Memory B cell (primary cell): ENCODE results near the gene MBD3L3.
"Not testable (repeated sequence)": the region's sequence is repeated elsewhere in the genome, so short reads cannot be mapped to it uniquely, and the experiment has no call there.

Experiments
- ATAC-seq: fragments of 150-1000 bp; cut with Tn5 transposase; 2 replicates; pipeline ENCODE4 v1.10.0; 2021; ENCODE audit warnings: low read depth, mild to moderate bottlenecking, moderate library complexity
- DNase-seq, 2 donors: peaks; one replicate each; pipeline ENCODE4 v3.0.0; 2022; ENCODE audit warnings: low spot score in 2 of 2
- H3K27ac Mint-ChIP-seq: one replicate; pipeline ENCODE4 v1.8.0; 2022; ENCODE audit warnings: mild to moderate bottlenecking, moderate library complexity, mixed read lengths
- H3K27me3 Mint-ChIP-seq: one replicate; pipeline ENCODE4 v1.8.0; 2022; ENCODE audit warnings: mixed read lengths
- H3K36me3 Mint-ChIP-seq: one replicate; pipeline ENCODE4 v1.8.0; 2022; ENCODE audit warnings: mild to moderate bottlenecking, mixed read lengths
- H3K4me1 Mint-ChIP-seq: one replicate; pipeline ENCODE4 v1.8.0; 2022; ENCODE audit warnings: mixed read lengths
- H3K4me3 Mint-ChIP-seq: one replicate; pipeline ENCODE4 v1.8.0; 2022; ENCODE audit warnings: mild to moderate bottlenecking, moderate library complexity, mixed read lengths
- H3K9me3 Mint-ChIP-seq: one replicate; pipeline ENCODE4 v1.8.0; 2022; ENCODE audit warnings: mixed read lengths

Gene MBD3L3

DNA sequence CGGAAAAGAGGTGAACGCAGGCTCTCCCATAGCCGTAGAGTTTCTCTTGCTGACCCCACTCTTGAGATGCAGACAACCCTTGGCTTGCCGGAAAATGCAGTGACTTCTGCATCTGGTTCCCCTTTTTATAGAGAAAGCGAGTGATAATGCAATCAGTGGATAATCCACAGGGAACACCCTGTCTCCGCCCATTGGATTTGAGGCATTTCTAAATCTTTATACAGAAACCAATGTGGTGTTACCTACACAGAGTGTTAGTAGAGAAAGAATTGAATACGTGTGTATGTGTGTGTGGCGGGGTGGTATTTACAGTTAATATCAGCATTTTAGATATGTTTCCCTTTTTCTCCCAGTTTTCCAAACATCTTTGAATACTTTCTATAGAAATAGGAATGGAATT lies at the start of gene MBD3L3:
TSS of gene MBD3L3 (minus strand) at position 101 of the 400 bp plus-strand sequence. CDS start at position 30, 71 bp downstream.
- H3K27ac Mint-ChIP-seq, ATAC-seq, DNase-seq, H3K36me3 Mint-ChIP-seq, H3K27me3 Mint-ChIP-seq, H3K4me1 Mint-ChIP-seq, H3K9me3 Mint-ChIP-seq, H3K4me3 Mint-ChIP-seq: not testable (repeated sequence)

DNA sequence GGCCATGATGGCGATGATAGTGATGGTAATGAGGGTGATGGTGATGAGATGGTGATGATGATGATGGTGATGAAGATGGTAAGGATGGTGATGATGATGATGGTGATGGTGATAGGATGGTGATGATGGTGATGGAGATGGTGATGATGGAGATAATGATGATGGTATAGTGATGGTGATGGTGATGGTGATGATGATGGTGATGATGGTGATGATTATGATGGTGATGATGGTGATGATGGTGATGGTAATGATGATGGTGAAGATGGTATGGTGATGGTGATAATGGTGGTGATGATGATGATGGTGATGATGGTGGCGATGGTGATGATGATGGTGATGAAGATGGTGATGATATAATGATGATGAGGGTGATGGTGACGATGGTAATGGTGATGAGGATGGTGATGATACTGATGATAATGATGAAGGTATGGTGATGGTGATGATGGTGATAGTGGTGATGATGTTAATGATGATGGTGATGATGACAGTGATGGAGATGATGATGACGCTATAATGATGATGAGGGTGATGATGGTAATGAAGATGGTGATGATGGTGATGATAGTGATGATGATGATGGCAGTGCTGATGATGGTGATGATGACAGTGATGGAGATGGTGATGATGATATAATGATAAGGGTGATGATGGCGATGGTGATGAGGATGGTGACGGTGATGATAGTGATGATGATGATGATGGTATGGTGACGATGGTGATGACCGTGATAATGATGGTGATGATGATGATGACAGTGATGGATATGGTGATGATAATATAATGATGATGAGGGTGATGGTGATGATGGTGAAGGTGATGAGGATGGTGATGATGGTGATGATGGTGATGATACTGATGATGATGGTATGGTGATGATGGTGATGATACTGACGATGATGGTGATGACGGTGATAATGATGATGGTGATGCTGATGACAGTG lies 48.5 kb upstream of the MBD3L3 start:
- ATAC-seq (no peak), DNase-seq (no peak)
- Mint-ChIP-seq H3K27ac (no peak overlapping the region), H3K4me3 (no peak overlapping the region), H3K27me3 (peaks cover 1% of the 10 kb centered on the region), H3K9me3 (no peaks in the 10 kb centered on the region), H3K4me1 (no peaks in the 10 kb centered on the region), H3K36me3 (no peaks in the 10 kb centered on the region)

DNA sequence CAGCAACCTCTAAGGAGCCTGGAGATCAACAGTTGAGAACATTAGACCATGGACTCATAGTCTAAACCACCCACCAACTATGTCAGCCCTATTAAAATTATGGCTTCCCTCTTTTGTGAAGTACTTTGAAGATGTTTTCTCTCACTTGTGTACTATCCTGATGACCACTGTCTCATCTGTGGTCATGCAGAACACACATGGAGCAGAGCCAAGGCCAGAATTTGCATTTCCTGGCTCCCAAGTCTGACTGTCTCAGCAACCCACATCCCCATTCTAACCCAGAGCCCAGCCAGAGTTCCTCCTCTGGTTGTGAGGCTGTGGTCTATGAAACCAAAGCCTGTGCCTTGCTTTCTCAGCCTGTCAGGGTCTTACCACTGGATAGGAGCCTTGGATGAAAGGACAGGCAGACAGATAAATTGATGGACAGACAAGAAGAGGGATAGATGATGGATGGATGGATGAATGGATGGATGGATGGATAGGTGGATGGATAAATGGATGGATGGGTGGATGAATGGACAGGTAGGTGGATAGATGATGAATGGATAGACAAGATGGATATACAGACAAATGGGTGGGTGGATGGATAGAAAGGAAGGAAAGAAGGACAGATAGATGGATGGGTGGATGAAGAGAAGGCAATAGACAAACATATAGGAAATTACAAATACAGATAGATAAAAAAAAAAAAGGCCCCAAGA lies 46.4 kb upstream of the MBD3L3 start:
- ATAC-seq (no peak), DNase-seq (no peak)
- no peak overlapping the region for H3K4me3 Mint-ChIP-seq
- no peaks in the 10 kb centered on the region for H3K4me1 Mint-ChIP-seq
- H3K27me3 Mint-ChIP-seq = no peaks in the 10 kb centered on the region
- H3K9me3 Mint-ChIP-seq = no peaks in the 10 kb centered on the region
- no peaks in the 10 kb centered on the region for H3K36me3 Mint-ChIP-seq
- no peak overlapping the region for H3K27ac Mint-ChIP-seq

GRCh38 chr19:7101498-7102253 lies 43.2 kb upstream of the MBD3L3 start:
- DNase-seq (no peak), ATAC-seq (no peak)
- Mint-ChIP-seq H3K4me1 (peaks cover 3% of the 10 kb centered on the region), H3K9me3 (peaks cover 9% of the 10 kb centered on the region), H3K36me3 (no peaks in the 10 kb centered on the region), H3K27ac (no peak overlapping the region), H3K4me3 (no peak overlapping the region), H3K27me3 (no peaks in the 10 kb centered on the region)

GRCh38 chr19:7099597-7099921 lies 41.1 kb upstream of the MBD3L3 start:
- peak overlapping the region; percentile 90 for H3K27ac Mint-ChIP-seq
- peaks cover 4% of the 10 kb centered on the region for H3K36me3 Mint-ChIP-seq
- DNase-seq (no peak), ATAC-seq (no peak)
- peak overlapping the region; percentile 96 for H3K4me3 Mint-ChIP-seq
- H3K4me1 Mint-ChIP-seq = peaks cover 3% of the 10 kb centered on the region
- H3K27me3 Mint-ChIP-seq = no peaks in the 10 kb centered on the region
- H3K9me3 Mint-ChIP-seq = peaks cover 14% of the 10 kb centered on the region

DNA sequence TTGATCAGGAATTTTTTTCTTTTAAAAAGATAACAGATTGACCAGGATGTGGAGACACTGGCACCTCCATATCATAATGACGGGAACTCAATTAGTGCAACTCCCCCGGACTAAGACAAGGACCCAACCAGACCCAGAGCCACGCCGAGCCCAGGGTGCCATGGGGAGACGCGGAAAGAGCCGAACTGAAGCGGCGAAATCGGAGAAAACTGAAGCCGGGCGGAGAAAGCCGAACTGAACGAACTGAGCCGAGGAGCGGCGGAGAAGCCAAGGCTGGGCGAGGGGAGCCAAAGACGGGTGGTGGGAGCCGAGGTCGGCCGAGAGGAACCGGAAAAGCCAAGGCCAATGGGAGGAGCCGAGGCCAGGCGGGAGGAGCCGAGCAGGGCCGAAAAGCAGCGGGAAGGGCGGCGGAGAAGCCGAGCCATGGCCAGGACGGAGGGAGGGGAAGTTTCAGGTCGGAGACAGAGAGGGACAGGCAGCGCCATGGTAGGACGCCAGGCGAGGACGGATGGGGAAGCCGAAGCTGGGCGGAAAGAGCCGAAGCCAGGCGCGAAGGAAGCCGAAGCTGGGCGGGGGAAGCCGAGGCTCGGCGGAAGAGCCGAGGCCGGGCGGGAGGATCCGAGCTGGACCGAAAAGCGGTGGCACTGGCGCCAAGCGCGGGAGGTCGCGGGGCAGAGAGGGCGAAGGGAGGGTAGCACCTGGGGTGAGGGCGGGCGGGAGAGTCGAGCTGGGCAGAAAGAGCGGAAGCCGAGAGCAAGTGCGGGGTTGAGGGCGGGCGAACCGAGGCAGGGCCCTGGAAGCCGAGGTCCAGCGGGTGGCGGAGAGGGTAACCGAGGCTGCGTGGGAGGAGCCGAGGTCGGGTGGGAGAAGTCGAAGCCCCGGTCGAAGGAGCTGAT lies 40.5 kb upstream of the MBD3L3 start:
- ATAC-seq = peak; percentile 86
- Mint-ChIP-seq H3K27me3 (no peaks in the 10 kb centered on the region), H3K36me3 (peaks cover 4% of the 10 kb centered on the region), H3K4me1 (peaks cover 3% of the 10 kb centered on the region), H3K27ac (peak overlapping the region; percentile 90), H3K9me3 (peaks cover 14% of the 10 kb centered on the region), H3K4me3 (peak overlapping the region; percentile 96)
- DNase-seq = peak; percentile 80 to 85

- ATAC-seq (no peak), DNase-seq (no peak)
- Mint-ChIP-seq H3K27me3 (no peaks in the 10 kb centered on the region), H3K4me1 (peaks cover 3% of the 10 kb centered on the region), H3K27ac (peak overlapping the region; percentile 90), H3K9me3 (peaks cover 14% of the 10 kb centered on the region), H3K36me3 (peaks cover 4% of the 10 kb centered on the region), H3K4me3 (peak overlapping the region; percentile 96)
These were observed 39.6 kb upstream of the MBD3L3 start for GRCh38 chr19:7098096-7098495.

DNA sequence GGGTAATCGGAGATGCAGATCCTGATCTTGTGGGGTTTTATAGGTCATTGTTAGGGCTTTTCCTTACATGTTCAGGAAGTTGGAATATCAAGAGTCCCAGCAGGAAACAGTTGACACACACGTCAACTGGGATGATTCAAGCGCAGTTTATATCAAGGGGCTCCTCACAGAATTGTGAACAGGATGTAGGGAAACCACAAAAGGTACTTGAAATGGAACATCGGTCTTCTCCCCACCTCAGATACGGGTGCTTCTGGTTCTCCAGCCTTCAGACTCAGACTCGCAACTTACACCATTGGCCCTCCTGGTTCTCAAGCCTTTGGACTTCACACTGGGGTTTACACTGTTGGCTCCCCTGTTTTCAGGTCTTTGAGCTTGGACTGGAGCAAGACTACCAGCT lies 30.5 kb upstream of the MBD3L3 start:
- H3K4me3 Mint-ChIP-seq = no peak overlapping the region

DNA sequence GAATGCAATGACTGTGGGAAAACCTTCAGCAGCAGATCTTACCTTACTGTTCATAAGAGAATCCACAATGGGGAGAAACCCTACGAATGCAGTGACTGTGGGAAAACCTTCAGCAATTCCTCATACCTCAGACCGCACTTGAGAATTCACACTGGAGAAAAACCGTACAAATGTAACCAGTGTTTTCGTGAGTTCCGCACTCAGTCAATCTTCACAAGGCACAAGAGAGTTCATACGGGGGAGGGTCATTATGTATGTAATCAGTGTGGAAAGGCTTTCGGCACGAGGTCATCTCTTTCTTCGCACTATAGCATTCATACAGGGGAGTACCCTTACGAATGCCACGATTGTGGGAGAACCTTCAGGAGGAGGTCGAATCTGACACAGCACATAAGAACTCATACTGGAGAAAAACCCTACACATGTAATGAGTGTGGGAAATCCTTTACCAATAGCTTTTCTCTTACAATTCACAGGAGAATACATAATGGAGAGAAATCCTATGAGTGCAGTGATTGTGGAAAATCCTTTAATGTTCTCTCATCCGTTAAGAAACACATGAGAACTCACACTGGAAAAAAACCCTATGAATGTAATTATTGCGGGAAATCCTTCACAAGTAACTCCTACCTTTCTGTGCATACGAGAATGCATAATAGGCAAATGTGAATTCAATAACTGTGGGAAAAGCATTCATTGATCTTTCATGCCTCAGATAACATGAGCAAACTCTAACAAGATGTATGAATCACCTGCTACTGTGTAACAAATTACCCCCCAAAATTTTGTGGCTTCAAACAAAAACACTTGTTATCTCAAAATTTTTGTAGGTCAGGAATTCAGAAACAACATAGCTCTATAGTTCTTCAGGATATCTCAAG lies 24.8 kb upstream of the MBD3L3 start:
- no peaks in the 10 kb centered on the region for H3K4me1 Mint-ChIP-seq
- H3K27ac Mint-ChIP-seq = no peak overlapping the region
- H3K9me3 Mint-ChIP-seq = peaks cover 17% of the 10 kb centered on the region
- no peak for ATAC-seq
- no peak overlapping the region for H3K4me3 Mint-ChIP-seq
- peaks cover 51% of the 10 kb centered on the region for H3K36me3 Mint-ChIP-seq
- H3K27me3 Mint-ChIP-seq = no peaks in the 10 kb centered on the region
- DNase-seq = no peak

More for the DNA sequence above, 30.5 kb upstream of the MBD3L3 start:
- no peak for DNase-seq
- Mint-ChIP-seq H3K27ac (no peak overlapping the region), H3K36me3 (peaks cover 19% of the 10 kb centered on the region), H3K27me3 (no peaks in the 10 kb centered on the region), H3K9me3 (peaks cover 6% of the 10 kb centered on the region), H3K4me1 (no peaks in the 10 kb centered on the region)
- no peak for ATAC-seq

DNA sequence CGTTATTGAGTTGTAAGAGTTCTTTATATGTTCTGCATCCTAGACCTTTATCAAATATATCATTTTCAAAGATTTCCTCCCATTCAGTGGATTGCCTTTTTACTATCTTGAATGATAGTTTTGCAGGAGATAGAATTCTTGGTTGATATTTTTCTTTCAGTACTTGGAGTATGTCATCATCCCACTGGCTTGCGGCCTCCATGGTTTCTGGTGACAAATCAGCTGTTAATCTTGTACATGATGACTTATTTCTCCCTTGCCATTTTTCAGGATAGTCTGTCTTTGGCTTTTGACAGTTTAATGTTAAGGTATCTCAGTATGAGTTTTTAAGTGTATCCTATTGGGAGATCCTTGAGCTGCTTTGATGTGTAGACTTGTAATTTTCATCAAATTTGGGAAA lies 19.5 kb upstream of the MBD3L3 start:
- no peak overlapping the region for H3K27ac Mint-ChIP-seq

DNA sequence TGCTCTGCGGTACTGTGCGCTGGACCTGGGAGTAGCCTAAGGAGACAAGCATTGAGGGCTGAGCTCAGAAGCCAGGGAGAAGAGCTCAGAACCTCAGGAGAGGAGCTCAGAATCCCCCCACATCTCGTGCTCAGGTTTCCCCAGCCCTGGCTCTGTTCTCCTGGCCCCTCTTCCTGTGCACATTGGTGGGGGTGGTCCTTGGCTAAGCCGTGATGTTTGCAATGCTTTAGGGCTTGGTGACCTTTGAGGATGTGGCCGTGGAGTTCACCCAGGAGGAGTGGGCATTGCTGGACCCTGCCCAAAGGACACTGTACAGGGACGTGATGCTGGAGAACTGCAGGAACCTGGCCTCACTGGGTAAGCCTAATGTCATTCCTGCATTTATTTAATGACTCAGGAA lies 17.7 kb upstream of the MBD3L3 start:
- ATAC-seq (no peak), DNase-seq (peak in 1 of 2 donors; percentile 8)
- Mint-ChIP-seq H3K27ac (no peak overlapping the region), H3K4me1 (peaks cover 8% of the 10 kb centered on the region), H3K9me3 (peaks cover 14% of the 10 kb centered on the region), H3K27me3 (no peaks in the 10 kb centered on the region), H3K4me3 (no peak overlapping the region), H3K36me3 (peaks cover 69% of the 10 kb centered on the region)

More for the DNA sequence above, 19.5 kb upstream of the MBD3L3 start:
- peaks cover 3% of the 10 kb centered on the region for H3K4me1 Mint-ChIP-seq
- H3K4me3 Mint-ChIP-seq = no peak overlapping the region
- peaks cover 18% of the 10 kb centered on the region for H3K9me3 Mint-ChIP-seq
- peaks cover 71% of the 10 kb centered on the region for H3K36me3 Mint-ChIP-seq
- DNase-seq = no peak
- no peak for ATAC-seq
- no peaks in the 10 kb centered on the region for H3K27me3 Mint-ChIP-seq

DNA sequence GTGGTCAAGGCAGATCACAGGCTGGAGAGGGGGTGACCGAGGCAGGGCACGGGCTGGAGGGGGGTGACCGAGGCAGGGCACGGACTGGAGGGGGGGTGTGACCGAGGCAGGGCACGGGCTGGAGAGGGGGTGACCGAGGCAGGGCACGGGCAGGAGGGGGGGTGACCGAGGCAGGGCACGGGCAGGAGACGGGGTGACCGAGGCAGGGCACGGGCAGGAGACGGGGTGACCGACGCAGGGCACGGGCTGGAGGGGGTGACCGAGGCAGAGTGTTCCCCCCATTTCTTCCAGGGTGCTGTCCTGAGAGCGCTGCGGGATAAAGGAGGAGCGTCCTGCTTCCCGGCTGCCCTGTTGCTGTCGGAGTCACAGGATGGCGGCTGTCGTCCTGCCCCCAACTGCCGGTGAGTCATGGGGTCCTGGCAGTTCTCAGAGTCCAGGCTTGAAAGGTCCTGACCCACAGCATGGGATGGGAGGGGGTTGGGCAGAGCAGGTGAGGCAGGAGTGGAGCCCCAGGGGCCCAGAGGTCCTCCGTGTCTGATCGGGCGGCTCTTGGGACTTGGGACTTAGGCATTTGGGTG lies 16.3 kb upstream of the MBD3L3 start:
- H3K36me3 Mint-ChIP-seq = peaks cover 56% of the 10 kb centered on the region
- no peak overlapping the region for H3K4me3 Mint-ChIP-seq
- peaks cover 8% of the 10 kb centered on the region for H3K4me1 Mint-ChIP-seq
- no peaks in the 10 kb centered on the region for H3K27me3 Mint-ChIP-seq
- no peak overlapping the region for H3K27ac Mint-ChIP-seq
- H3K9me3 Mint-ChIP-seq = peaks cover 14% of the 10 kb centered on the region
- no peak for ATAC-seq
- DNase-seq = peak in 1 of 2 donors; percentile 6
